Natural killer cell (primary cell): ENCODE data around the gene DYNC1LI1. TPM values are rescaled to one million over a fixed set of nuclear protein-coding genes. Genes with fewer than 3 reads are reported as not detected.

ENCODE experiments used
- ATAC-seq, 3 donors: fragments of 150-1000 bp in 2 of 3; fragments of 200-7000 bp in 1 of 3; cut with Tn5 transposase; 1 replicate in 1 of 3; 2 replicates in 2 of 3; pipeline ENCODE4 v1.10.0; 2021; ENCODE audit warnings: mild to moderate bottlenecking in 2 of 3, moderate library complexity in 2 of 3
- DNase-seq, 2 donors: peaks; one replicate each; pipeline versions ENCODE4 v3.0.0 to v3.0.0-alpha.2; 2013 to 2021; ENCODE audit warnings: mixed read lengths in 1 of 2
- H3K27ac ChIP-seq: one replicate; pipeline ENCODE4 v1.5.1; 2013; ENCODE audit warnings: mild to moderate bottlenecking, low read length
- H3K27me3 ChIP-seq: one replicate; pipeline ENCODE4 v1.6.1; 2013; ENCODE audit warnings: low read length; ENCODE audit not compliant: control insufficient read depth, insufficient read depth
- H3K36me3 ChIP-seq: one replicate; pipeline ENCODE4 v1.6.1; 2013; ENCODE audit warnings: low read length; ENCODE audit not compliant: control insufficient read depth, insufficient read depth
- H3K4me1 ChIP-seq: one replicate; pipeline ENCODE4 v1.6.1; 2013; ENCODE audit warnings: low read length; ENCODE audit not compliant: control insufficient read depth, insufficient read depth
- H3K4me3 ChIP-seq: one replicate; pipeline ENCODE4 v1.5.1; 2013; ENCODE audit warnings: low read length
- H3K9me3 ChIP-seq: one replicate; pipeline ENCODE4 v1.6.1; 2013; ENCODE audit warnings: low read length; ENCODE audit not compliant: control insufficient read depth, insufficient read depth
- H3K27ac Mint-ChIP-seq, 2 donors: one replicate each; pipeline ENCODE4 v1.8.0; 2022; ENCODE audit warnings: mild to moderate bottlenecking in 2 of 2, mixed read lengths in 2 of 2, moderate library complexity in 1 of 2
- H3K27me3 Mint-ChIP-seq, 2 donors: one replicate each; pipeline ENCODE4 v1.8.0; 2022; ENCODE audit warnings: low read depth in 2 of 2, mixed read lengths in 2 of 2
- H3K36me3 Mint-ChIP-seq: one replicate; pipeline ENCODE4 v1.8.0; 2022; ENCODE audit warnings: mixed read lengths
- H3K4me1 Mint-ChIP-seq, 2 donors: one replicate each; pipeline ENCODE4 v1.8.0; 2022; ENCODE audit warnings: mixed read lengths in 2 of 2
- H3K4me3 Mint-ChIP-seq: one replicate; pipeline ENCODE4 v1.8.0; 2022; ENCODE audit warnings: mild to moderate bottlenecking, moderate library complexity, mixed read lengths
- H3K9me3 Mint-ChIP-seq, 2 donors: one replicate each; pipeline ENCODE4 v1.8.0; 2022; ENCODE audit warnings: mixed read lengths in 2 of 2
- WGBS: methylation state at CpG from one replicate; pipeline ENCODE4 v1.1.7; 2013; ENCODE audit warnings: missing lambda C conversion rate; ENCODE audit not compliant: insufficient coverage; 5-methylcytosine and 5-hydroxymethylcytosine counted together
- intact Hi-C: fragments of 100-400 bp; cut with micrococcal nuclease; formaldehyde crosslinking; loops from one replicate; pipeline ENCODE4 v1.14.2; 2022
- total RNA-seq, 4 donors: library from RNA; stranded (reverse); fragments of 120-200 nt in 1 of 4; gene quantifications; one replicate each; pipeline versions ENCODE4 v1.2.3 to v1.2.4, GENCODE V29; 2013 to 2022
- TF ChIP-seq, protein P1 (sequence below): fragments of 200-600 bp; IDR thresholded peaks from one replicate; pipeline ENCODE4 v1.8.0; 2022; ENCODE audit warnings: antibody characterized with exemption

DYNC1LI1 gene
- total RNA-seq, 3 donors from 2014 or later (not counting 1 experiment from before 2014, with no cell fraction given): 35.9 to 49.2 (median 39.9) TPM

DNA sequence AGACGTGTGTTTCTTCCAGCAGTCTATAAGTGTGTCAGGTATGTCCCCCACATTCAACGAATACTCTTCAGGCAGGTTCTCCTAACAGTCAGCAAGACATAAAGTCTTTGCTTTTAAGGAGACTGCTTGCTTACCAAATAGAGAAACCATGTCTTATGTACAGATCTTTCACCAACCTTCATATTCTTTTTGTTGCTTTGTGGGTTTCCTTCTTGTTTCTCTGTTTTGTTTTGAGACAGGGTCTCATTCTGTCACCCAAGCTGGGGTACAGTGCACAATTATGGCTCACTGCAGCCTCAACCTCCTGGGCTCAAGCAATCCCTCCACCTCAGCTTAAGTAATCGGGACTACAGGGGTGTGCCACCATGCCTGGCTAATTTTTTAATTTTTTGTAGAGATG is 14.3 kb downstream of the DYNC1LI1 start:
- Histone ChIP-seq H3K36me3 (peaks cover 3% of the 10 kb centered on the region), H3K4me3 (no peak overlapping the region), H3K9me3 (no peaks in the 10 kb centered on the region), H3K4me1 (no peaks in the 10 kb centered on the region), H3K27me3 (no peaks in the 10 kb centered on the region), H3K27ac (no peak overlapping the region)
- TF ChIP-seq, protein P1, sequence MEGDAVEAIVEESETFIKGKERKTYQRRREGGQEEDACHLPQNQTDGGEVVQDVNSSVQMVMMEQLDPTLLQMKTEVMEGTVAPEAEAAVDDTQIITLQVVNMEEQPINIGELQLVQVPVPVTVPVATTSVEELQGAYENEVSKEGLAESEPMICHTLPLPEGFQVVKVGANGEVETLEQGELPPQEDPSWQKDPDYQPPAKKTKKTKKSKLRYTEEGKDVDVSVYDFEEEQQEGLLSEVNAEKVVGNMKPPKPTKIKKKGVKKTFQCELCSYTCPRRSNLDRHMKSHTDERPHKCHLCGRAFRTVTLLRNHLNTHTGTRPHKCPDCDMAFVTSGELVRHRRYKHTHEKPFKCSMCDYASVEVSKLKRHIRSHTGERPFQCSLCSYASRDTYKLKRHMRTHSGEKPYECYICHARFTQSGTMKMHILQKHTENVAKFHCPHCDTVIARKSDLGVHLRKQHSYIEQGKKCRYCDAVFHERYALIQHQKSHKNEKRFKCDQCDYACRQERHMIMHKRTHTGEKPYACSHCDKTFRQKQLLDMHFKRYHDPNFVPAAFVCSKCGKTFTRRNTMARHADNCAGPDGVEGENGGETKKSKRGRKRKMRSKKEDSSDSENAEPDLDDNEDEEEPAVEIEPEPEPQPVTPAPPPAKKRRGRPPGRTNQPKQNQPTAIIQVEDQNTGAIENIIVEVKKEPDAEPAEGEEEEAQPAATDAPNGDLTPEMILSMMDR: no peak
- Mint-ChIP-seq H3K27ac (peak overlapping the region in 1 of 2 donors; percentile 17), H3K27me3 (no peaks in the 10 kb centered on the region), H3K4me1 (peaks cover 39 to 40% of the 10 kb centered on the region in 2 donors), H3K36me3 (no peaks in the 10 kb centered on the region), H3K9me3 (no peaks in the 10 kb centered on the region), H3K4me3 (no peak overlapping the region)
- ATAC-seq (no peak), DNase-seq (no peak)
- intact Hi-C loops: no loop called here
- 88% methylated on average over 2 of the region's 3 CpGs for WGBS

DNA sequence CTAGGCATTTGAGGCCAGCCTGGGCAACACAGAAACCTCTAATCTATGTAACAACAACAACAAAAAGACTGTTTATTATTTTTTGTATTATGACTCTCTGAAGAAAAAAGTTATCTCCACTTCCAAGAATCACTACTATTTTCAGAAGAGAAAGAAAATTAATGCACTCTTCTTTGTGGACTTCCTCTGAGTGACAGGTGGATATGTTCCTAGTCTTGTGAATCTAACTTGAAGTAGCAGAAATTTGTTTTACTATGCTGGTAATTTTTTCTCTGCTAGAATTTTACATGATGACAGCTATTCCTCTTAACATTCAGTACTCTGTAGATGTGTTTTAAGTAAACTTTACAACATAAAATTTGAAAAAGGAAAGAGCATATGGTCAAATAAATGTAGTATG is 16.7 kb downstream of the DYNC1LI1 start:
- Mint-ChIP-seq H3K9me3 (no peaks in the 10 kb centered on the region), H3K27me3 (no peaks in the 10 kb centered on the region), H3K4me1 (peaks cover 44% of the 10 kb centered on the region in 2 donors), H3K36me3 (no peaks in the 10 kb centered on the region), H3K4me3 (no peak overlapping the region), H3K27ac (no peak overlapping the region)
- intact Hi-C loops: no loop called here
- Histone ChIP-seq H3K27me3 (no peaks in the 10 kb centered on the region), H3K4me3 (no peak overlapping the region), H3K27ac (no peak overlapping the region), H3K4me1 (no peaks in the 10 kb centered on the region), H3K36me3 (no peaks in the 10 kb centered on the region), H3K9me3 (no peaks in the 10 kb centered on the region)
- ATAC-seq (no peak), DNase-seq (no peak)
- TF ChIP-seq, protein P1: no peak

DNA sequence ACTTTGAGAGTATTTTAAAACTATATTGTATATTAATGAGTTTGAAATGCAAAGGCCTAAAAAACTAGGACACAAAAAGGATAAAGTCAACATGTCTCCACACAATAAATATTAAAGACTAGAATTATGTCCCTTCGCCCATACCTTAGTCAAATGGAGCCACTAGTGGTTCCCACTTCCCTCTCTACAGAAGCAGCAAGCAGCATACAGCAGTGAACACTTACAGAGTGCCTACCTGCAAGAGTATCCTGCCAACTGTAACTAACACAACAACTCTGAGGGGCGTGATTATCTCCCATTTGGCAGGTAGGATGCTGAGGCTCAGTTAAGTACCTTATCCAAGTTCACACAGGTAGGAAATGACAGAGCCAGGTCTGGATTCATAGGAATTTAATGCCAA is 17.2 kb downstream of the DYNC1LI1 start:
- no peak for DNase-seq
- Histone ChIP-seq H3K9me3 (no peaks in the 10 kb centered on the region), H3K36me3 (no peaks in the 10 kb centered on the region), H3K4me3 (no peak overlapping the region), H3K27ac (no peak overlapping the region), H3K27me3 (no peaks in the 10 kb centered on the region), H3K4me1 (no peaks in the 10 kb centered on the region)
- no peaks in the 10 kb centered on the region for H3K27me3 Mint-ChIP-seq
- TF ChIP-seq, protein P1: no peak
- no peaks in the 10 kb centered on the region for H3K9me3 Mint-ChIP-seq
- no peak for ATAC-seq
- H3K4me1 Mint-ChIP-seq: peaks cover 44 to 45% of the 10 kb centered on the region in 2 donors
- no peak overlapping the region for H3K4me3 Mint-ChIP-seq
- H3K27ac Mint-ChIP-seq: no peak overlapping the region
- intact Hi-C loops: no loop called here
- no peaks in the 10 kb centered on the region for H3K36me3 Mint-ChIP-seq
- 82% methylated on average over 2 of the region's 2 CpGs for WGBS

DNA sequence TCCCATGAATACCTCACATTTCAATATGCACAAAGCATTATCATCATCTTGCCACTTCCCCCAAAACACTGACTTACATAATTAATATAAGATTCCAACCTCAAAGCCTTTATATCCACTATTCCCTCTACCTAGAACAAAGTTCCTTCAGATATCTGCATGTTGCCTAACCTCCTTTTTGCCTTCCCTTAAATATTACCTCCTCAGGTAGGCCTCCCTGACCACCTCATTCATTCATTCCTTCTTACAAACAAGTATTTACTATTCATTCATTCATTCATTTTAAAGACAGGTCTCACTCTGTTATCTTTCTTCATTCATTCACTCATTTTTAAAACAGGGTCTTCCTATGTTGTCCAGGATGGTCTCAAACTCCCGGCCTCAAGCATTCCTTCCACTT is 18.6 kb downstream of the DYNC1LI1 start:
- H3K4me1 ChIP-seq: no peaks in the 10 kb centered on the region
- H3K27me3 Mint-ChIP-seq: no peaks in the 10 kb centered on the region
- H3K9me3 ChIP-seq: no peaks in the 10 kb centered on the region
- 100% methylated on average over 1 of the region's 1 CpG for WGBS
- intact Hi-C loops: no loop called here
- no peaks in the 10 kb centered on the region for H3K36me3 ChIP-seq
- peak overlapping the region; percentile 3 to 7 for H3K27ac Mint-ChIP-seq
- no peak overlapping the region for H3K4me3 Mint-ChIP-seq
- H3K4me3 ChIP-seq: no peak overlapping the region
- no peaks in the 10 kb centered on the region for H3K9me3 Mint-ChIP-seq
- TF ChIP-seq, protein P1: no peak
- H3K4me1 Mint-ChIP-seq: peaks cover 44 to 51% of the 10 kb centered on the region in 2 donors
- H3K36me3 Mint-ChIP-seq: no peaks in the 10 kb centered on the region
- no peak overlapping the region for H3K27ac ChIP-seq
- no peaks in the 10 kb centered on the region for H3K27me3 ChIP-seq
- ATAC-seq (no peak), DNase-seq (no peak)
